D721Med (cell line): ENCODE results near the gene DPEP3.

ENCODE experiments used
- DNase-seq: peaks from one replicate; pipeline ENCODE4 v3.0.0; 2011; ENCODE audit warnings: low spot score; ENCODE audit not compliant: insufficient read length
- FAIRE-seq: peaks from 2 replicates; lab custom pipeline; 2011; peaks lifted over from hg19 to GRCh38; lab: Jason Lieb, UNC
- TF ChIP-seq, protein P1 (sequence below): IDR thresholded peaks from 2 replicates; pipeline ENCODE4 v1.5.1; 2012; ENCODE audit warnings: mild to moderate bottlenecking, control low read depth; ENCODE audit not compliant: insufficient read depth; ENCODE audit errors: missing control alignments

The DPEP3 gene

GRCh38 chr16:67959536-67960329 is 20.6 kb downstream of the DPEP3 start:
- DNase-seq (no peak), FAIRE-seq (no peak)
- TF ChIP-seq, protein P1, sequence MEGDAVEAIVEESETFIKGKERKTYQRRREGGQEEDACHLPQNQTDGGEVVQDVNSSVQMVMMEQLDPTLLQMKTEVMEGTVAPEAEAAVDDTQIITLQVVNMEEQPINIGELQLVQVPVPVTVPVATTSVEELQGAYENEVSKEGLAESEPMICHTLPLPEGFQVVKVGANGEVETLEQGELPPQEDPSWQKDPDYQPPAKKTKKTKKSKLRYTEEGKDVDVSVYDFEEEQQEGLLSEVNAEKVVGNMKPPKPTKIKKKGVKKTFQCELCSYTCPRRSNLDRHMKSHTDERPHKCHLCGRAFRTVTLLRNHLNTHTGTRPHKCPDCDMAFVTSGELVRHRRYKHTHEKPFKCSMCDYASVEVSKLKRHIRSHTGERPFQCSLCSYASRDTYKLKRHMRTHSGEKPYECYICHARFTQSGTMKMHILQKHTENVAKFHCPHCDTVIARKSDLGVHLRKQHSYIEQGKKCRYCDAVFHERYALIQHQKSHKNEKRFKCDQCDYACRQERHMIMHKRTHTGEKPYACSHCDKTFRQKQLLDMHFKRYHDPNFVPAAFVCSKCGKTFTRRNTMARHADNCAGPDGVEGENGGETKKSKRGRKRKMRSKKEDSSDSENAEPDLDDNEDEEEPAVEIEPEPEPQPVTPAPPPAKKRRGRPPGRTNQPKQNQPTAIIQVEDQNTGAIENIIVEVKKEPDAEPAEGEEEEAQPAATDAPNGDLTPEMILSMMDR = no peak

DNA sequence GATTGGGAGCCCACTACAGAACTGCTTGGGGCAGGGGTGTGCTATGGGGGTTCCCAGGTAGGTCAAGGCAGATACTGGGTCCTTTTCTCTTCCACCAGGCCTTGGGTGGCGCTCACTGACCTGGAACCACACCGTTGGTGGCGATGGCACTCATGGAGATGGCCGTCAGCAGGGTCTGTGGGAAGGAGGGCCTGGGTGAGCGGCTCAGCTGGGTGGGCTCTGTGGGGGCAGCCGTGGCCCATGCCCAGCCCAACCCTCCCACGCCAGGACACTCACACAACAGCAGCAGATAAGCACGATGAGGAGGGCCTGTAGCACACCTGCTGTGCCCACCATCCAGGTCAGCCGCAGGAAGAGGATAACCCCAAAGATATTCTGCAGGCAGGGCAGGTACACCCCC is 22.7 kb downstream of the DPEP3 start:
- FAIRE-seq = no peak

GRCh38 chr16:67954421-67955196 is 25.7 kb downstream of the DPEP3 start:
- FAIRE-seq (no peak), DNase-seq (no peak)
- TF ChIP-seq, protein P1 = no peak

More for the DNA sequence above, 22.7 kb downstream of the DPEP3 start:
- TF ChIP-seq, protein P1 = no peak
- DNase-seq = no peak

- TF ChIP-seq, protein P1 = no peak
- FAIRE-seq (no peak), DNase-seq (no peak)
These were observed 26.5 kb downstream of the DPEP3 start for GRCh38 chr16:67953641-67954375.

DNA sequence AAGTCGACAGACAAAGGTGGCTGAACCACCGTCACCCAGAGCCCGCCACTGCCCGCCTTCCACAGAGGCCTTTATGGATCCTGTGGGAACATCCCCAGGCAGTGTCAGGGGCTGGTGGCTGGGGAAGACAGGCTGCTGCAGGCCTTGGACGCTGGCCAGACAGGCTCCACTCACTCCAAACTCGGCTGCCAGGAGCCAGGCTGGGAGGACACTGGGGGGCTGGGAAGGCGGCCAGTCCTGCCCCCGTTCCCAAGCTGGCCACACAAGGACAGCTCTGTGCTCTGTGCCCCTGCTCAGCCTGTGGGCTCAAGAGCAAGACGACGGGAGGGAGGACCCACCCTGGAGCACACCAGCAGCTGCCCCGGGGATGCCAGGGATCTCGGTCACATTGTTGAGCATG is 28.8 kb downstream of the DPEP3 start:
- TF ChIP-seq, protein P1 = no peak
- FAIRE-seq (no peak), DNase-seq (no peak)

- TF ChIP-seq, protein P1 = no peak
- no peak for DNase-seq
- no peak for FAIRE-seq
These were observed 29.9 kb downstream of the DPEP3 start for GRCh38 chr16:67950335-67950843.
